T-helper 9 cell (primary cell): ENCODE results near the gene COG7.

Experiments used
- DNase-seq: peaks from one replicate; pipeline ENCODE4 v3.0.0-alpha.2; 2020

COG7 gene

GRCh38 chr16:23355106-23355670, 97.8 kb downstream of the COG7 start:
- DNase-seq: no peak

GRCh38 chr16:23354246-23354645, 98.7 kb downstream of the COG7 start:
- no peak for DNase-seq

GRCh38 chr16:23353440-23353839, 99.5 kb downstream of the COG7 start:
- no peak for DNase-seq

GRCh38 chr16:23351360-23351759, 101.6 kb downstream of the COG7 start:
- DNase-seq: no peak

- no peak for DNase-seq
These were observed 104.2 kb downstream of the COG7 start for GRCh38 chr16:23348579-23349469.

DNA sequence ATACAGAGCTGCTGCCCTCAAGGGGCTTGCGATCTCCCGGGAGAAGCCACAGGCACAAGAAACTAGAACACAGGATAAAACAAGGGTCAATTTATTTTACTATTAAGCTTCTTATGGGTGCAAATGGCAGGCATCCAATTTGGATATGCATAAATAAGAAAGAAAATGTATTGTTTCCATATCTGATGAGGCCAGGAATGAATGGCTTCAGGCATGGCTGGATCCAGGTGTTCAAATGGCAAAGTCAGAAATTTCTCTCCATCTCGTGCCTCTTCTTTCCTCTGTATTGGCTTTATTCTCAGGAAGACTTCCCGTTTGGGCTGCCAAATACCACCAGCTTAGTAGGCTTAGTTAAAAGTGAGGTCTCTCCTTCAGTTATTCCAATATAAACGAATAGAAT, 107.8 kb downstream of the COG7 start:
- DNase-seq: no peak

DNA sequence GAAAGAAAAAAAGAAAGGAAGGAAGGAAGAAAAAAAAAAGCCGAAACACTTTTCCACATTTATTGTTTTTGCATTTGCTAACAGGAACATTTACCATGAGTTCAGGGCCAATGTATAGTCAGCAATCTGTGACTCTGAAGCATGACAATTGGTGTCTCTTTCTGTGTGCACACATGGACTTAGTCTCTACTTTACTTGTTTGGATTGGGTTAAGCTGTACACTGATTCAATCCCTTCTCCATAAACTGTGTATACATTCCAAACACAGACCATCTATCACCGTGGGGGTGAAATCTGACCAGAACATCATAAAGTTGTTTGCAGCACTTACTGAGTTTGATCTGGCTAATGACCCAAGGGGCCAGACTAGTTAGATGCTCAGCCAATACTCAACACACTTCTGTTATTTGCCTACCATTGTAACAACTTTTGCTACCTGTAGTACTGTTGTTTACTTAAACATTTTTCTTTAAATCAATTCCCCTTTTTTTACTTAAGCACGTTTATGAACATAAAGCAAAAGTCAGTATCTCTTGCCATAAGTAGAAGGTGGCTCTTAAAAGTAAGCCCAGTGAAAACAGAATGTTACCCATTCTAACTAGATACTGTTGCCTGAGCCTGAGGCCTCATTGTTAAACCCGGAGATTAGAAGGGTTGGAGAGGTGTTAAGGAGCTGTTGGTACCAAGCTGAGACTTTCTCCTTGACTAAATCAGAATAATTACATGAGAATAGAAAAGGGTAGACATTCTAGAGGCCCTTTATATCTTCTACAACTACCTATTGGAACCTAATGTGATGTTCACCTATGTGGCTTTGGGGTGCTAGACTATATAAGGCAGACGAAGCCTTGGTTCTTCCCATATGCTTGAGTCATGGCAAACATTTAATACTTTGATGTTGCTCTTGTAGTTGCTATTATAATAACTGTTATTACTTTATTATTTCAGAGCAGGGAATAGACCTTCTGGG, 109.1 kb downstream of the COG7 start:
- no peak for DNase-seq

DNA sequence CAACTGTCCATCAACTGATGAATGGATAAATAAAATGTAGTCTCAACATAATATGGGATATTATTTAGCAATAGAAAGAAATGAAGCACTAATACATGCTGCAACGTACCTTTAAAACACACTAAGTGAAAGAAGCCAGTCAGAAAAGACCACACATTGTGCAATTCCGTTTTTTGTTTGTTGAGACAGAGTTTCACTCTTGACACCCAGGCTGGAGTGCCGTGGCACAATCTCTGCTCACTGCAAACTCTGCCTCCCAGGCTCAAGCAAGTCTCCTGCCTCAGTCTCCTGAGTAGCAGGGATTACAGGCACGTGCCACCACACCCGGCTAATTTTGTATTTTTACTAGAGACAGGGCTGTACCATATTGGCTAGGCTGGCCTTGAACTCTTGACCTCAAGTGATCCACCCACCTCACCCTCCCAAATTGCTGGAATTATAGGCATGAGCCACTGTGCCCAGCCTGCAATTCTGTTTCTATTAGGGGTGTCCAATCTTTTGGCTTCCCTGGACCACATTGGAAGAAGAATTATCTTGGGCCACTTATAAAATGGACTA, 110.8 kb downstream of the COG7 start:
- no peak for DNase-seq

DNA sequence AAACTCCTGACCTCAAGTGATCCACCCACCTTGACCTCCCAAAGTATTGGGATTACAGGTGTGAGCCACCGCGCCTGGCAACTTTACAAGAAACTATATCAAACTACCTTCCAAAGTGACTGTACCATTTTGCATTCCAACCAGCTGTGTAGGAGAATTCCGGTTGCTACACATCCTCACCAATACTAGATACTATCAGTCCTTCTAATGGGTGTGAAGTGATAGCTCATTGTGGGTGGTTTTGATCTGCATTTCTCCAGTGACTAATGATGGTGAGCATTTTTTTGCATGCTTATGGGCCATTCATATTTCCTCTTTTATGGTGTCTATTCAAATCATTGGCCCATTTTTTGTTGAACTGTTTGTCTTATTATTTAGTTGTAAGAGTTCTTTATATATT, 113.2 kb downstream of the COG7 start:
- DNase-seq: no peak
